ENCODE data around the gene JAK1.
"Not testable (repeated sequence)": the region's sequence is repeated elsewhere in the genome, so short reads cannot be mapped to it uniquely, and the experiment has no call there.

The JAK1 gene

DNA sequence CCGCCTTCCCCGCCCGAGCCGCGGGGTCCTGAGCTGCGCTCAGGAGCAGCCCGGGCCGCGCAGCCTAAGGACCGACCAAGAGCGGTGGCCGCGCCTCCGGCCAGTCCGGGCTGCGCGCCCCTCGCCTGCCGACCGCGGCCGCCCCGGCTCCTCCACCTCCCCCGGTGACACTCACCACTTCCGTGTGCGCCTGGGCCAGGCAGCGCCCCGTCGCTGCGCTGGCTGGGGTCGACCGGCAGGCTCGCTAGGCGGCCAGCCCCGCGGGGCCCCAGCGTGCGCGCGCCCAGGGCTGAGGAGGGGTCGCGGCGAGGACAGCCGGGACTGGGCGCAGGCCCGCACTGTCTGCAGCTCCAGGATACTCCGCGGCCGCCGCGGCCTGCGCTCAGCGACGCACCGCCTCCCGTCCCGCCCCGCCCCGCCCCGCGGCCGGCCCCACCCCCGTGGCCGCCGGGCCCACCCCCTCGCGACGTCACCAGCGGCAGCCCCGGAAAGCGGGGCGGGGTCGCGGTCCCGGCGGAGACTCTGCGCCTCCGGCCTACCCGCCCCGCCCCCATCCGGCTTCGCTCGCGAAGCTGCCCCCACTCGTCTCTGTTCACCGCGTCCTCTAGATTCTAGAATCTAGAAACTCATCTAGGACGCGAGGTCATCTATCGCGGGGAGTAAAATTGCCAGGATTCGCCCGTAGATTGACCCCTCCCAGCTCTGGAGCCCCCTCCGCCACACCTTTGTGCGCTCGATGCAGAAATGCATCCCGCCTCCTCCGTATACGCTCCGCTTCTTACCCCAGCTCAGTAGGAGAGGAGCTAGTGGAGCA is at the start of gene JAK1:
TSS of gene JAK1 (minus strand) at position 392 of the 814 bp plus-strand sequence. CDS start 80,285 bp downstream, outside the sequence.
- peak; percentile 79 for DNase-seq

DNA sequence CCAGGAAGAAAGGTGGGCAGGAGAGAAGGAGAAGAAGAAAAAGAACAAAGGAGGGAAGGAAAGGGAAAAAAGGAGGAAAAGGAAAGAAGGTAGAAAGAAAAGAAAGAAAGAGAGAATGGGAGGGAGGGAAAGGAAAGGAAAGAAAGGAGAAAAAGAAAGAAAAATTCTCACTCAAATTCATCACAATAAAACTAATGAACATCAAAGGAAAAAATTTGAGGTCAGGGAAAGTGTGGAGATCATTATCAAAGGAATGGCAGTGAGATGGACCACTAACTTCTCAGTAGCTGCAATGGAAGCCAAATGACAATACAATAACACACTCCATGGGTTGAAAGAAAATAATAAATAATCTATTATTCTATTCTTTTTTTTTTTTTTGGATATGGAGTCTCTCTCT is 48.0 kb upstream of the JAK1 start:
- no peak for DNase-seq

DNA sequence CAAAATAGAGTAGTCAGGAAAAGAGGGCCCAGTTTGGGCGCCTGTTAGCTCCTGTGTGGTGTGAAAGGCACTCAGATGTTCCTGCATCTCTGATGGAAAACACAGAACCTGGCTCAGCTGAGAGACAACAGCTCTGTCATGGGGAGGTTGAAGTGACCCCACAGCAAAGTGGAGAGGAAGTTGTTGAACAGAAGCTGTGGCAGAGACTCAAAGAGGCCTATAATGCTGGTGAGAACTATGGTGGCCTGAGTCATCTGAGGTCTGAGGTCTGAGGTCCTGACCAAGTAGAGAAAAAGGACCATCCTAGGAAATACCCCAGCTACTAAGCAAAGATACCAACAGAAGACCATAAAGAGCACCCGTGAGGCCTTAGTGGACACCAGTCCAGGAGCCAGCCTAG is 45.6 kb upstream of the JAK1 start:
- no peak for DNase-seq

DNA sequence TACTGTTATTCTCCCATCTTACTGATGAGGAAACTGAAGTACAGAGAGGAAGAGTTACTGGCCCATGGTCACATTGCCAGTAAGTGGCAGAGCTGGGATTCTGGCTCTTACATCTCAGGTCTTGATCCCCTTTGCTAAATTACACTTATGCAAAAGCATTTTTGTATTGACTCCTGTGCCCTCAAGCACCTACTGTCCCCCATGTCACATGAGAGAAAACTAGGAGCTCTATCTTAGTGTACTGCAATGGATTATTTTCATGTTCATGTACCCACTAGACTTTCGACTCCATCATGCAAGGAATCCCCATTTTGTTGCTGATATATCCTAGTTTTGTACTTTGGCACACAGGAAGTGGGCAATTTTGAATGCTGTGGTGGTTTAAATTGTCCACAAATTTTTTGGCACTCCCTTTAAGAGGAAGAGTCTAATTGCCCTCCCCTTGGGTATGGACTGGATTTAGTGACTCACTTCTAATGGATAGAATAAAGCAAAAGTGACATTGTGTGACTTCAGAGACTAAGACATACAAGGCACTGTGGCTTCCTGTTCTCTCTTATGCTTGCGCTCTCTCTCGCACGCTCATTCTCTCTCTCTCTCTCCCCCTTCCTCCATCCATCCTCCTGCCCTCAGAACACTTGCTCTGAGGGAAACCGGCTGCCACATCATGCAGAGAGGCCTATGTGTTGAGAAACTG is 43.5 kb upstream of the JAK1 start:
- DNase-seq, result no peak

DNA sequence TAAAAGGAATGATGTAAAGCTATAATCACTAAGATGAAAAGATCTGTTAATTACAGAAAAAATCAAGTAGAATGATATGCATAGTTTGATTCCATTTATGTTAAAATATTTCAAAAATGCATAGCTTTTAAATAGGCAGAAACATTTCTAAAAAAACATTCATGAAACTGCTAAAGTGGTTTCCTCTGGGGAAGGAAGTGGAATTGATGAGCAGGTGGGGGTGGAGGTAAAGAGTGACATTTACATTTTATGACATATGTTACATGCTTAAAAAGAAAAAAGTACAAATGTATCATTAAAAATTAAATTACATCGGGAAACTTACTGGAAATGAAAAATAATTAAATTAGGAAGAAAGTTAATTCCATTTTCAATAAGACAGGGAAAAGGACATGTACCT is 42.8 kb upstream of the JAK1 start:
- no peak for DNase-seq

DNA sequence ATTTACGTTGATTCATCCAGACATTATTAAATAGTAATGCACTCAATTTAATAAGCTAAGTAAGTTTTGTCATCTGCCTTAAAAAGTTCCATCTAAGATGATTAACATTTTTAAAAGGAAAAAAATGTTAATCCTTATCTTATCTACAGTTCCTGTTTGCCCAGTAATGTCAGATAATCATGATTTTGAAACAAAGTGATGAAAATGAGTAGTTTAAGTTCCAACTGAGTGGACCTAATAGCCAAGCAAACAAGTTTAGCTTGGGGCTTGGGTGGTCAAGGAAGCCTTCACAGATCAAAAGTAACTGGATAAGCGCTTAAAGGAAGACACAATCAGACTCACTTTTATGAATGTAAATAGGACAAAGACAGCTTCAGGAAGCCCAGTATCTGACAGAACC is 40.5 kb upstream of the JAK1 start:
- no peak for DNase-seq

DNA sequence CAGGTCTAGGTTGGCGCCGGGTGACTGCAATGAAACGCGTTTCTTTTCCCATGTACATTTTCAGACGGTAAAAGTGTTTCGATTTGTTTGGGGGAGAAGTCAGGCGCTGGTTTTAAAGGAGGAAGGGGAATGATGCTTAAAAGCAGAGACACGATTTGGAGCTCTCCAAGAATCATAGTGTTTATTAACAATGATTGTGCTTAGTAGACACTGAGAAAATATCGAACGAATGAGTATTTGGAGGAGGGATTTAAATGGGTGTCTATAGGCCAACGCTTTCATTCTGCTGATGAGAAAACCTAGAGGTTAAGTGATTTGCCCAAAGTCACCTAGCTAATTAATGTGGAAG is 36.9 kb upstream of the JAK1 start:
- no peak for DNase-seq

DNA sequence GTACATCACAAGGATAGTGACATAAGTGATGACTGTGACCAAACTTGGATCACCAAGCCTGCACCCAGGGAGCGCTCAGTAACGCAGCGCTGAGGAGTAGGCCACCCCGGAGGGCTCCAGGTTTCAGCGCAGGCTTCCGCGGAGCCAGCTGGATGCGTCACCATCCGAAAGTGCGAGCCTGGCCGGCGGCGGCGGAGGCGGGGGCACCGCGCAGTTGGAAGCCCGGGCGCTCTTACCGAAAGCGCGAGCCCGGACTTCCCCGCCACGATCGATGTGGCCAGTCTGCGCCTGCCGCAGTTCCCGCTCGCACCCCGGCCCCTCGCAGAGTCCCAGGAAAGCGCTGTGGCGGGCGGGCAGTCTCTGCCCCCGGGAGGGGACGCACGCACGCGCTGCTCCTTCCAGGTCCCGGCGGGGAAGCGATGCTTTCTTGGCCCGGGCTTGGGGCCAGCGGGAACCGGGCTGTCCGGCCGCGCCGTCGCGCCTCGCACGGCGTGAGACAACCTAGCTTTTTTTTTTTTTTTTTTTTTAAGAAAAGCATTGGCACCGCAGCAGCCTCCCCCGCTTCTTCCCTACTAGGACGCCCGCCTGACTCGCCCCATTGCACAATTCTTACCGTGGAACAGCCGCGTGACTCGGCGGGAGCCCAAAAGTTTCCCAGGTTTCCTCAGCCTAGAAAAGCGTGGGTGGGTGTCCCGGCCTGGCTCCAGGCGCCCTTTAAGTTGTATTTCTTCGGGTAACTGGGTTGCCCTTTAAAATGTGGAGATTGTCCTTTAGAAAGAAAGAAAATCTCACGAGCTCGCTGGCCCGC is 36.4 kb upstream of the JAK1 start:
- DNase-seq, result peak; percentile 55

DNA sequence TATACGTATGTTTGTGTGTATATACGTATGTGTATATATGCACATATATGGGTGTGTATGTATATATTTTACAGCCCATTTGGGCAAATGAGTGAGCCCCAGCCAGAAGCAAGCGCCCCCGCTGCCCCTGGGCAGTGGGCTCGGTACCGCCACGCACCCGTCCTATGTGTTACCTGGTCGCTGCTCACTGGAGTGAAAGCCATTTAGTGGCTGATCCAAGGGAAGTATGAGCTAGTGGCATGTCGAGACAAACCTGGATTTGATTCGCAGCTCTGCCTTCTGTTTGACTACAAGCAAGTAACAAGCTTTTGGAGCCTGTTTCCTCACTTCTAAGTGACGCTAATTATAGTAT is 35.8 kb upstream of the JAK1 start:
- DNase-seq, result no peak

DNA sequence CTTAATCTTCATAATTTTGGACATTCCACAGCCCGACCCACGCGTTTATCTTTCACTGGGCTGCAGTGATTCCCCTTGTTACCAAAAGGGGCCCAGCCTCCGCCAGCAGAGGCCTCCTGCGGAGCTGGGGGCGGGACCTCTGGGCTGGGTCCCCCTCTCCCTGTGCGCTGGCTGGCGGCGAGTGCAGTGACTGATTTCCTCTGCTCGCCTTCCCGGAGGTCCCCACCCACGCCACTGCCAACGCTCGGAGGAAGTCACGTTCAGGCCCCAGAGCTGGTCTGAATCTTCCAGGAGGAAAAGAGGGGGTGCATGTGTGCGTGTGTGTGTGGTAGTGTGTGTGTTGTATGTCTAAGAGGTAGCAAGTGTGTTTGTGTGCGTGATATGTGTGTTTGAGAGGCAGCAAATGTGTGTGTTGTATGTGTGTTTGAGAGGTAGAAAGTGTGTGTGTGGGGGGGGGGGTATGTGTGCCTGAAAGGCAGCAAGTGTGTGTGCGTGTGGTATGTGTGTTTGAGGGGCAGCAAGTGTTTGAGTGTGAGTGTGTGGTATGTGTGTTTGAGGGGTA is 35.0 kb upstream of the JAK1 start:
- no peak for DNase-seq

DNA sequence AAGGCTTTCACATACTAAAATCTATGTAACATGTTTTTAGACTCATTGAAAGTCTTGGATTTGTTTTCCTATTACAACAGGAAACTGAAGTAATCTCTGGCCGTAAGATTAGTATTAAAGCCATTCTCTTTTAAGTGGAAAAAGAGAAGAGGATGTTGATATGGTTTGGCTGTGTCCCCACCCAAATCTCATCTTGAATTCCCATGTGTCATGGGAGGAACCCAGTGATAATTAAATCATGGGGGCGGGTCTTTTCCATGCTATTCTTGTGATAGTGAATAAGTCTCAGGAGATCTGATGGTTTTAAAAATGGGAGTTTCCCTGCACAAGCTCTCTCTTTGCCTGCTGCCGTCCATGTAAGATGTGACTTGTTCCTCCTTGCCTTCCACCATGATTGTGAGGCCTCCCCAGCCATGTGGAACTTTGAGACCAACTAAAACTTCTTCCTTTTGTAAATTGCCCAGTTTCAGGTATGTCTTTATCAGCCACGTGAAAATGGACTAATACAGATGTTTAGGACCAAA is 32.1 kb upstream of the JAK1 start:
- DNase-seq, result not testable (repeated sequence)

DNA sequence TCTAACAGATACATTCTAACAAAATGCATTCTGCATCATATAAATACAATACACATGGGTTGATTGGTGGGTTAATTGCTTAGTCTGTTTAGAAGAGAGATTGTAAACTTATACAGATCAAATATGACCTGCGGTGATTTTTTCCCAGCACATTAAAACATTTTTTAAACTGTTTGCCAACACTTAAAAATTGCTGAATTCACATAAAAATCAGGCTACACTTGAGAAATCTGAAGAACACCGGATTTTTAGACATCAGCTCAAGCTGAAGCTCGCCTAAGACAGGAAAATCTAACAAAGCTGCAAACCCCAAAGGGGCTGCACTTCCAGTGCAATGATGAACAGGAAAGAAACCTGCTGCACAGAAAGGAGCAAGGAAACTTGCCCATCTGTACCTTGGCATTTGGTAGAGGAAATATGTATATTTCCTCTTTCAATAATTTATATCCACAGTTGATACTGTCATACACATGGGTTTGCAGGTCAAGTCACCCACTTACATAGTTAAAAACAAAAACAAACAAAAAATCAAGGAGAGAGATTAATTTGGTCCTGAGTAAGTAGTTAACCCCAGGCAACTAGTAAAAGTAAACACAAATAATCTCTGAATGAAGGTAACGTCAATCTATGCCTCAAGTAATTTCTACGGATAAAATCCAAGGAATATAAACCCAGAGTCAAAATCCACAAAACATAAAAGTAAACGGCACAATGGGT is 30.4 kb upstream of the JAK1 start:
- no peak for DNase-seq

DNA sequence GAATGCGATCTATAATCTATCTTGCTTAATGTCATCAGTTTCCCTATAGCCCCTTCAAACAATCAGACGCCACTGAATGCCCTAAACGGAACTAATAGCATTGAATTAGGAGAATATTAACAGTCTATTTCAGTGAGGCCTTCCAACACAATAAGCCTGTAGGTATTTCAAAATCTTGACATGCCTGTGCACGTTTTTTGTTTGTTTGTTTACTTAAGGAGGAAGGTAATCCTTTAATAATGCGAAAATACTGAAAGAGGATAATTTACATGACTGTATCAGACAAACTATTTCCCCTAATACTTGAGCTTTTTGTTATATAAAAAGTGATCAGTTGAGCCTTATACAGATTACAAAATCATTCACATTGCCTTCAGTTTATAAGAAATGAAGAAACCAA is 29.0 kb upstream of the JAK1 start:
- DNase-seq, result no peak

DNA sequence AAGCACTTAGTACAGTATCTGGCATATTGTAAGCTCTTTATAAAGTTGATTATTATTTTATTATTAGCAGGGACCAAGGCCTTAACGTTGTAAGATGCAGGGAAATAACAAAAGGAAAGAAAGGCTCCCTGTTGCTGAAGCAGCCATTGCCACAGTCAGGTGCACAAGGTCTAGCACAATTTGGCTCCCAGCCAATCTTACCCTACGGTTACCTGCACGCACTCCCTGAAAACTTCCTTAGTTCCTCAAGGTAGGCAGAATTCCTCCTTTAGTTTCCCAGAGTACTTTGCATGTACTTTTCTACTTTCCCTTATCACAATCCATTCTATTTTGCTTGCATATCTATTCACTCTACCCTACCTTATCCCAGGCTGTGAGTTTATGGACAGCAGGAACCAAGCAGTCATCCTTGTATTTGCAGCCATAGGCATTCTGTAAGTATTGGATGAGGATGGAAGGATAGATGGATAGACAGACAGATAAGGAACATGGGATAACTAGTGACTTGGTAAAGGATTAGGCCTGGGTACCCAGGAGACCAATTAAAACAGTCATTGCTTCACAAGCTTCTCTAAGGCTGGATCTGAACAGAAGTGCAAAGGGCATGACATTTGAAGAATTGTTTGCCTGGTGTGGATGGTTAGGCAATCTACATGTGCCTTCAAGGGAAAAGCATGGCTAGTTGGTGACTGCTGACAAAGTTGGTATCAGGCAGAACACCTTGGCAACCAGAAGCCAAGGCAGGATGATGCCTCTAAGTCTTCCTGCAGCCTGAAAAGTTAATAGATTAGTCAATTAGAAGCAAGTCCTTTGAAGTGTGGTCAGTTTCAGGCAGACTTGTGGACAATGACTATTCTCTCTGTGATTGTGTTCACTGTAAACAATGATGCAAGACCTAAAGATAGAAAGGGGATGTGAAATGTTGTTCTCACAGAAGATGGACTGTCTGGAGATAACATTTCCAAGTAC is 20.8 kb upstream of the JAK1 start:
- peak; percentile 25 for DNase-seq

DNA sequence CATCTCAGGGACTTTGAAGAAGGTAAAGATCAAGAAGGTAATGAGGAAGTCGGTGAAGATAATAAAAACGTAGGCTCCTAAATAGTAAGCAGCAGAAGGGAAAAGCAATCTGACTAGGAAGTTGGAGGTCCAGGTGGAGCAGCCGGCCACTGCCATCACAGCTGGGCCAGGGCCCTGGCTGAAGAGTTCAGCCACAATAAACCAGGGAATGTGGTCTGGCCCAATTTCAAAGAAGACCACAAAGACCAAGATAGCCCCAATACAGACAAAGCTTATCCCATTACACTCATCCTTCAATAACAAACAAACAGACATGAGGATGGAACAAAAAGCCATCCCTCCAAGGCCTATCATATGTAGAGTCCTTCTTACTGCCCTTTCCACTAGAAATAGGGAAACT is 18.4 kb upstream of the JAK1 start:
- DNase-seq, result no peak

DNA sequence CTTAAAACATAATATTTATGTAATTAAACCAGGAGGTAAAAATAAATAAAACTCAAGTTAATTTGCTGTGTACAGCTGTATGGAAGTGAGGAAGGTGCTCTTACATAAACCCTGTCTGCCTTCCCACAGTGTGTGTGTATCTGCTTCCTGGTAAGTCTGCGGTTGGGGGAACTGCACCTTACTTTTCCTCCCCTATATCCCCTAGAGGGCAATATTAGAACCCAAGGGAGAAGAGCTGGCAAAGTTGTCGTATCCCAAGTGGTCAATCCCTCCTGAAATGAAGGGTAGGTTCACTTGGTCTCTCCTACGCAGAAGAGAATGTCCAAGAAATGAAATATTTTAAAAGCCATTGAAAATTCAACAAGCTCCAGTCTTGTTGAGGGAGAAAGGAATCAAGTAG is 17.8 kb upstream of the JAK1 start:
- DNase-seq, result no peak

DNA sequence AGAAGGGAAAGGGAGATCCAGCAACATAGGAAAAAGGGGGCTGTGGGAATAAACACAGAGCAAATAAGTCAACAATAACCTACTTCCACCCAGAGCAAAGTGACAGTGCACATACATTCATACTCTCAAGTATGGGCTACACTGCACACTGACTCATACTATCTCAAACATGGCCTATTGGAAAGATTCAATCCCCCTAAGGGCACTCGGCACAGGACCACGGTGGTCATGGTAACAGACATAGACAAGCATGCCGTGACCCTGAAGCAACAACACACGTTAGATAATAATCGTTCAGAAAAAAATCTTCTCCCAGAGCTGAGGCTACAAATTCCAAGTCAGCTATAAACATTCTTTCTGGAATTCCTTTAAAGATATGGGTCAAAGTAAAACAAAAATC is 16.8 kb upstream of the JAK1 start:
- no peak for DNase-seq

DNA sequence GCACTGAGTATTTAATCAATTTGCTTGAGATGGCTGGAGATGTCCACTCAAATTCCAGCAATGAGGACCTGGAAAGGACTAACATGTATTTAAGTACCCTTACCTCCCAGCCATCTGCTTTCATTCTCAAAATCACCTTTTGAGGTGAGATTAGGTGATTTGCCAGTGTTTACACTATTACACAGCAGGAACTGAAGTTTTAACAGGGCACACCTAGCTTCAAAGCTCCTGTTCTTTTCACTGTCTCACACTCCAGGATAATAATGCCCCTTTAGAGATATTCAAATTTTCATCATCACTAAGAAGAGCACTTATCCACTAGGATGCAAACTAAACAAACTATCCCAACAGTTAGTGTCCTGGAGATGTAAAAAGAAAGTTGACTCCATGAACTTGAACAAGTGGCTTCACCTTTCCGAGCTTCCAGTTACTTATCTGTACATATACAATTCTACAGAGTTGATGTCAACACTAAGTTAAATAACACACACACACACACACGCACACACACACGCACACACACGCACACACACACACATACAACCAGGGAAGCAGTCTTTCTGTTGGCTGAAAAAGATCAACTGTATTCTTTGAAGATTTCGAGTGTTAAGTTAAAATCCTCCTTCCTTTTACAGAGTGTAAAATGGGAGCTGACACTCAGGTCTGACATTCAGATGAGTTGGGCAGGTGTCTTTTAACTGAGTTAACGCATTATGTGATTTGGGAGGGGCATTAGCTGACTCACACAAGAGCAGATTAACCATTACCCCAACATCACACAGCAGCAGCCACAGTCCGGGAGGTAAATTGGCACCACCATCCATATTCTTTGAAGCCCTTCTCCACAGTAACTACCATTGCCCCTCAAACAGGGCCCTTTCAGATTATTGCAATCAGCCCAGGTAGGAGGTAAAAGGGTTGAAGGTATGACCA is 15.5 kb upstream of the JAK1 start:
- no peak for DNase-seq

DNA sequence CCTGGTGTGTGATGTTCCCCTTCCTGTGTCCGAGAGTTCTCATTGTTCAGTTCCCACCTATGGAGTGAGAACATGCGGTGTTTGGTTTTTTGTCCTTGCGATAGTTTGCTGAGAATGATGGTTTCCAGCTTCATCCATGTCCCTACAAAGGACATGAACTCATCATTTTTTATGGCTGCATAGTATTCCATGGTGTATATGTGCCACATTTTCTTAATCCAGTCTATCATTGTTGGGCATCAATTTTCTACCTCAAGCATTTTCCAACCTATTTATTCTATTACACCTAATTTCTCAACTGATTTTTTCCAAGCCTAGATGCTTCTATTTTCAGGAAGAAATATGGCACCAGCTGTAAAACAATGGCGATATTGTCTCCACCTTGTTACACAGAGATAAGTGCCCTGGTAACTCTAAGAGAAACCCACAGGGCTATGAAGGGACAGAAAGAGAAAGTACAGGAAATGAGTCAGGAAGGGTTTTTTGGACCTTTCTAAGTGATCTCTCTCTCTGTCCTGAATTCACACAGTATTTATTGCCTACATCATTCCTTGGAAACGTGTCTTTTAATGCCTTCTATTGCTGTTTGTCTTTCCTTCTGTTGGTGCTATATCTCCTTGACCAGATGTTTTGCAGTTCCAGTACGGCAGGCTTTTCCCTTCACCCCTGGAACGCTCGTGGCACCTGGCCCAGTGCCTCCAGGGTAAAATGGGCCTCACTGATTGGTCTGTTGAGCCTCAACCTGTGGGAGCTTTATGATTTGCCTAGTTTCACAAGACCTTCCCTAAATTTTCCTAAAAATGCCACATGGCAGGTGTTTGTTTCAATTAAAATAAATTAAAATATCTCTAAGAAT is 14.6 kb upstream of the JAK1 start:
- no peak for DNase-seq

Data from DMS79 treated with DMSO at 0.1 percent for 48 hours (cell line).